SK-N-MC (cell line): ENCODE results near the gene FGF14.

Experiments
- DNase-seq: peaks from one replicate; pipeline ENCODE4 v3.0.0-alpha.2; 2011; ENCODE audit warnings: low read depth, low spot score
- H3K27ac ChIP-seq: fragments of 200-600 bp; sonication (generic); 2 replicates; pipeline ENCODE4 v1.5.1; 2016; ENCODE audit warnings: mixed run types
- H3K36me3 ChIP-seq: fragments of 200-600 bp; sonication (generic); 2 replicates; pipeline ENCODE4 v1.6.1; 2017; ENCODE audit warnings: antibody characterized with exemption, low read length, mixed read lengths; ENCODE audit not compliant: insufficient read depth
- H3K4me3 ChIP-seq: fragments of 200-600 bp; sonication (generic); 2 replicates; pipeline ENCODE4 v1.5.1; 2016
- H3K9ac ChIP-seq: fragments of 200-600 bp; sonication (generic); 2 replicates; pipeline ENCODE4 v1.8.0; 2017; ENCODE audit warnings: mixed run types, mixed read lengths; ENCODE audit not compliant: insufficient read length
- H3K9me3 ChIP-seq: fragments of 200-600 bp; sonication (generic); 2 replicates; pipeline ENCODE4 v1.6.1; 2017; ENCODE audit warnings: low read depth, mild to moderate bottlenecking, antibody characterized with exemption, low read length, moderate library complexity, mixed read lengths
- EZH2 ChIP-seq: fragments of 200-600 bp; sonication (generic); IDR thresholded peaks from one replicate; pipeline ENCODE4 v1.6.1; 2017; ENCODE audit warnings: antibody characterized with exemption
- FOXP2 ChIP-seq: optimal IDR thresholded peaks from 2 replicates; pipeline ENCODE3; 2011; ENCODE audit warnings: mild to moderate bottlenecking, moderate library complexity; ENCODE audit not compliant: insufficient read depth; ENCODE audit errors: extremely low read length, control extremely low read depth
- POLR2AphosphoS5 ChIP-seq: IDR thresholded peaks from 2 replicates; pipeline ENCODE4 v1.6.1; 2012; ENCODE audit warnings: mild to moderate bottlenecking, low read depth, low read length, borderline replicate concordance

FGF14 gene

GRCh38 chr13:101917475-101917810, 484.4 kb downstream of the FGF14 start:
- H3K9me3 ChIP-seq: no peaks in the 10 kb centered on the region
- H3K9ac ChIP-seq: no peak overlapping the region
- TF ChIP-seq EZH2: no peak
- TF ChIP-seq POLR2AphosphoS5: no peak
- TF ChIP-seq FOXP2: no peak
- no peak for DNase-seq
- H3K27ac ChIP-seq: no peak overlapping the region
- no peaks in the 10 kb centered on the region for H3K36me3 ChIP-seq
- H3K4me3 ChIP-seq: peak overlapping the region; percentile 77

DNA sequence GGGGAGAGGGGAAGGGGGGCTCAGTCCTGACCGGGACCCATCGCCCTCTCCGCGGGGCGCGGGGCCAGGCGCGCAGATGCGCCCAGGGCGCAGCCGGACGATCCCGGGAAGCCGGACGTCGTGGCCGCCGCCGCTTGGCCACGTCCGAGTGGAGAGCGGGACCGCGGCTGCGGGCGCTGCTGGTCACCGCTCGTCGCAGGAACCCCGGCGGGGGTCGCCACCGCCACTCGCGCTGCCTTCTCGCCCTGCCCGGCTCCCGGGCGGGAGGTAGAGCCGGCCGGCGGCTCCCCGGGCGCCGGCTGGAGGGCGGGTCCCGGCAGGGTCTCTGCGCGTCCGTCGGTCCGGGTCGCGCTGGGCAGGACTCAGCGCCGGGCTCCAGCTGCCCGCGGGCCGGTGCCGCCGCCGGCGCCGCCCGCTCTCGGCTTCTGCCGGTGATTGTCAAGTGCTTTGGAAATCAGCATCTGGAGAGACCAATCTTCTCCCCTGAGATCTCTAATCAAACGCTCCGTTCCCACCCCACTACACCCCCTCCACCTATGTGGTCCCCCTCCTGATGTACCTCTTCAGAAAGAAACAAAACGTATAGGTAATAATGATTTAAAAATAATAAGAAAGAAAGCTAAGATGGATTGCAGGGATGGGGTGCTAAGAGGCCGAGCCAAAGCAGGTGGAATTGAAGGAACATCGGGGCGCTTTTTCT, 484.9 kb downstream of the FGF14 start:
- no peak overlapping the region for H3K27ac ChIP-seq

DNA sequence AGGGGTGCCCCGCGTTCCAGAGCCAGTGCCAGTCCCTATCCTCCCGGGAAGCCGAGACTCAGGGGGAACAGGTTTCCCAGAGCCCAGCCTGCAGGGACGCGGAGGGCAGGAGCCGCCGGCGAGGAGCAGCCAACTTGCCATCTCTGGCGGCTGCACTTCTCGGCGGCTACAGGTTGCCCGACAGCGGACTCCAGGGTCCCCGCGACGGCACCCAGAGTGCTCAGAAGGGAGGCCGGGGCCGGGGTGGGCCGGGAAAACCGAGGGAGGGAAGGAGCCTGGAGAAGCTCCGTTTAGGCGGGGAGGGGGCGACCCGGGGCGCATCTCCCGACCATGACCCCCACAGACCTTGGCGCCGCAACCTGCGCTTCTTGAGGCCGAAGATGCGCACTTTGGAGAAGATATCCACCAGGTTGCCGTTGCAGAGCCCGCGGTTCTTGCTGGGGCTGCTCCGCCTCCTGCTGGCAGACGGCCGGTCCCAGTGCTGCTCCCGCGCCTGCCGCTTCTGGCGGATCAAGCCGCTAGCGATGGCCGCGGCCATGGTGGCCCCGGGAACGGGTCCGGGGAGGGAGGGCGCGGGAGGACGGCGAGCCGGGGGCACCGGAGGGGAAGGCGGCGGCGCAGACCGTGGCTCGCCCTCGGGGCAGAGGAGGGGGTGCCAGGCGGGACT, 485.6 kb downstream of the FGF14 start:
- H3K9me3 ChIP-seq: no peaks in the 10 kb centered on the region
- no peak for TF ChIP-seq FOXP2
- no peak for TF ChIP-seq POLR2AphosphoS5
- peak; percentile 51 for TF ChIP-seq EZH2
- no peak overlapping the region for H3K9ac ChIP-seq
- H3K36me3 ChIP-seq: no peaks in the 10 kb centered on the region
- H3K27ac ChIP-seq: no peak overlapping the region
- H3K4me3 ChIP-seq: peak overlapping the region; percentile 77
- no peak for DNase-seq

More for the DNA sequence above, 484.9 kb downstream of the FGF14 start:
- TF ChIP-seq POLR2AphosphoS5 (no peak), FOXP2 (no peak), EZH2 (no peak)
- no peaks in the 10 kb centered on the region for H3K36me3 ChIP-seq
- H3K9ac ChIP-seq: no peak overlapping the region
- no peaks in the 10 kb centered on the region for H3K9me3 ChIP-seq
- H3K4me3 ChIP-seq: peak overlapping the region; percentile 77
- no peak for DNase-seq

GRCh38 chr13:101915755-101916107, 486.1 kb downstream of the FGF14 start:
- no peak for DNase-seq
- Histone ChIP-seq H3K36me3 (no peaks in the 10 kb centered on the region), H3K9ac (no peak overlapping the region), H3K4me3 (peak overlapping the region; percentile 77), H3K9me3 (no peaks in the 10 kb centered on the region), H3K27ac (no peak overlapping the region)
- no peak for TF ChIP-seq POLR2AphosphoS5
- no peak for TF ChIP-seq EZH2
- no peak for TF ChIP-seq FOXP2

DNA sequence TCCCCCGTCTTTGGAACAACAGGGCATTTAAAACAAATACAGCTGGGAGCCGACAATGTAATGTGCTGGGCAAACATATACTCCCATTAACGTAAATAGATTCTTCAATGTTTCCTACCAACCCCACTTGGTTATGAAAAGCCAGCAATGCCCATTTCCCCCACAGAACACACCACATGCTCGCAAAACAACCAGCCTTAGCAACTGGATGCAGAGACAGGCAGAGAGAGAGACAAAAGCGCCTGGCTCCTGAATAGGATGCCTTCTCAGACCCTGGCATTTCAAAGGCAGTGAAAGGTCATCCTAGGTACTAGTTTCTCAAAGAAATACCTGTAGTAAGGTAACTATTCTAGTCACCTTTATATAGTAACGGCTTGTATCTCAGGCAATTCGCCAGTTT, 486.5 kb downstream of the FGF14 start:
- TF ChIP-seq EZH2 (no peak), POLR2AphosphoS5 (no peak)
- Histone ChIP-seq H3K4me3 (no peak overlapping the region), H3K36me3 (no peaks in the 10 kb centered on the region), H3K27ac (no peak overlapping the region), H3K9me3 (no peaks in the 10 kb centered on the region), H3K9ac (no peak overlapping the region)
- DNase-seq: no peak

GRCh38 chr13:101911752-101912151, 490.1 kb downstream of the FGF14 start:
- H3K9ac ChIP-seq: no peak overlapping the region
- H3K4me3 ChIP-seq: no peak overlapping the region
- H3K9me3 ChIP-seq: no peaks in the 10 kb centered on the region
- H3K36me3 ChIP-seq: no peaks in the 10 kb centered on the region
- DNase-seq: no peak
- TF ChIP-seq POLR2AphosphoS5 (no peak), EZH2 (no peak), FOXP2 (no peak)
- no peak overlapping the region for H3K27ac ChIP-seq

- Histone ChIP-seq H3K36me3 (no peaks in the 10 kb centered on the region), H3K27ac (no peak overlapping the region), H3K9me3 (no peaks in the 10 kb centered on the region), H3K9ac (no peak overlapping the region), H3K4me3 (no peak overlapping the region)
- TF ChIP-seq FOXP2 (no peak), POLR2AphosphoS5 (no peak), EZH2 (no peak)
- no peak for DNase-seq
Observed at GRCh38 chr13:101903890-101904289, 498.0 kb downstream of the FGF14 start.

DNA sequence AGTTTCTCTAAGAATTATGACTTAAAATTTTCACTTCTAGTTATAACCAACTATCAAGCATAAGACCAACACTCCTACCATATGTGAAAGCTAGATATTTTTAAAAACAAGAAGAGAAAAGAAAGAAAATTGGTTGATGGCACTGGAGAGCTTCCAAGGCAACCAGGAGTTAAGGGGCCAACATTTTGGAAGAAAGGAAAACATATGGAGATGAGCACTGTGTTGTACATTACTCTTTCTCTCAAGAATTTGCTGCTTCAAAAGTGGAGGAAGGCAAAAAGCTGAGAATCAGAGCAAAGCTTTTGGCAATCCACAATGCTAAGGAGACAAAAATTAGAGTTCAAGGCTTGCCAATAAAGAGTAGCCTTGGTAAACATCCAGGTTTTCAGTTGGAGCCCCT, 503.2 kb downstream of the FGF14 start:
- DNase-seq: no peak
- H3K27ac ChIP-seq: no peak overlapping the region
- H3K9ac ChIP-seq: no peak overlapping the region
- no peaks in the 10 kb centered on the region for H3K9me3 ChIP-seq
- H3K4me3 ChIP-seq: no peak overlapping the region
- TF ChIP-seq FOXP2 (no peak), POLR2AphosphoS5 (no peak), EZH2 (no peak)
- H3K36me3 ChIP-seq: no peaks in the 10 kb centered on the region

- Histone ChIP-seq H3K36me3 (no peaks in the 10 kb centered on the region), H3K4me3 (no peak overlapping the region), H3K27ac (no peak overlapping the region), H3K9ac (no peak overlapping the region), H3K9me3 (no peaks in the 10 kb centered on the region)
- no peak for DNase-seq
- TF ChIP-seq POLR2AphosphoS5 (no peak), EZH2 (no peak), FOXP2 (no peak)
Observed at GRCh38 chr13:101896541-101896940, 505.3 kb downstream of the FGF14 start.
